Inferior parietal cortex (tissue), 1 donor: Measurements from ENCODE around the gene SLCO4A1.

ENCODE experiments used
- DNase-seq: peaks from one replicate; pipeline ENCODE4 v3.0.0-alpha.2; 2016; ENCODE audit errors: extremely low spot score

The SLCO4A1 gene

GRCh38 chr20:62607366-62608217 is 34.7 kb upstream of the SLCO4A1 start:
- DNase-seq: no peak

DNA sequence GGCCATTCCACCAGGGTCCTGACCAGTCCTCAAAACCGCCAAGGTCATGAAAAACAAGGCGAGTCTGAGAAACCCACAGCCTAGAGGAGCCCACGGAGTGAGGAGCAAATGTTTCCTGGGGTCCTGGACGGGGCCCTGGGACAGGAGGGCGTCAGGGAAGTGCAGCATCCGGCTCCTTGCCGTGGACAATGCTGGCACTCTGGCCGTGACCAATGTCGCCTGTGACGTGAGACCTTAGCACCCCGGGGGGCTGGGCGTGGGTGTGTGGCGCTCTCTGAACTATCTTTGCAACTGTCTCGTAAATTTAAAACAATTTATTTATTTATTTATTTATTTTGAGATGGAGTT is 34.1 kb upstream of the SLCO4A1 start:
- no peak for DNase-seq

- no peak for DNase-seq
These were observed 33.0 kb upstream of the SLCO4A1 start for GRCh38 chr20:62609279-62609720.

- DNase-seq: no peak
These were observed 32.2 kb upstream of the SLCO4A1 start for GRCh38 chr20:62609811-62610757.

GRCh38 chr20:62611012-62611411 is 31.3 kb upstream of the SLCO4A1 start:
- no peak for DNase-seq

GRCh38 chr20:62611819-62612218 is 30.5 kb upstream of the SLCO4A1 start:
- DNase-seq: no peak

GRCh38 chr20:62614085-62614960 is 28.0 kb upstream of the SLCO4A1 start:
- no peak for DNase-seq

- DNase-seq: no peak
These were observed 27.2 kb upstream of the SLCO4A1 start for GRCh38 chr20:62614961-62615680.

DNA sequence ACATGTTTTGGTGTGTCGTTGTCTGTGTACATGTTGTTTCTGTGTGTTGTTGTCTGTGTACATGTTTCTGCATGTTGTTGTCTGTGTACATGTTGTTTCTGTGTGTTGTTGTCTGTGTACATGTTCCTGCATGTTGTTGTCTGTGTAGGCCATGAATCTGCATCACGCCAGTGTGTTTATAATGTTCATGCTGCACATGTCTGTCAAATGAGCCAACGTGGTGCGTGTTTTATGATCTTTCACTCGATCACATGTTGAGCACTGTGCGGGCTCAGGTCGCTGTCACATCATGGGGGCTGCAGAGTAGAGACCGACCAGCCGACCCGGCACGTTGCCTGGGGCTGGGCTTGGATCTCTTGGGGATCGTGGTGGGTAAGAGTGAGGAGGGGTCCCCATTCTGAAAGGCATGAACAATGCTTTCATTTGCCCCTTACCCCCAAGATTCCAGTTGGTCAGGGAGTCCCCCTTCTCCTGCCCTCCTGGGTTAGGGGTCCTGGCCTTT is 26.5 kb upstream of the SLCO4A1 start:
- DNase-seq: no peak

- peak; percentile 48 for DNase-seq
These were observed 25.3 kb upstream of the SLCO4A1 start for GRCh38 chr20:62616728-62617621.

- DNase-seq: no peak
These were observed 24.4 kb upstream of the SLCO4A1 start for GRCh38 chr20:62617711-62618483.

DNA sequence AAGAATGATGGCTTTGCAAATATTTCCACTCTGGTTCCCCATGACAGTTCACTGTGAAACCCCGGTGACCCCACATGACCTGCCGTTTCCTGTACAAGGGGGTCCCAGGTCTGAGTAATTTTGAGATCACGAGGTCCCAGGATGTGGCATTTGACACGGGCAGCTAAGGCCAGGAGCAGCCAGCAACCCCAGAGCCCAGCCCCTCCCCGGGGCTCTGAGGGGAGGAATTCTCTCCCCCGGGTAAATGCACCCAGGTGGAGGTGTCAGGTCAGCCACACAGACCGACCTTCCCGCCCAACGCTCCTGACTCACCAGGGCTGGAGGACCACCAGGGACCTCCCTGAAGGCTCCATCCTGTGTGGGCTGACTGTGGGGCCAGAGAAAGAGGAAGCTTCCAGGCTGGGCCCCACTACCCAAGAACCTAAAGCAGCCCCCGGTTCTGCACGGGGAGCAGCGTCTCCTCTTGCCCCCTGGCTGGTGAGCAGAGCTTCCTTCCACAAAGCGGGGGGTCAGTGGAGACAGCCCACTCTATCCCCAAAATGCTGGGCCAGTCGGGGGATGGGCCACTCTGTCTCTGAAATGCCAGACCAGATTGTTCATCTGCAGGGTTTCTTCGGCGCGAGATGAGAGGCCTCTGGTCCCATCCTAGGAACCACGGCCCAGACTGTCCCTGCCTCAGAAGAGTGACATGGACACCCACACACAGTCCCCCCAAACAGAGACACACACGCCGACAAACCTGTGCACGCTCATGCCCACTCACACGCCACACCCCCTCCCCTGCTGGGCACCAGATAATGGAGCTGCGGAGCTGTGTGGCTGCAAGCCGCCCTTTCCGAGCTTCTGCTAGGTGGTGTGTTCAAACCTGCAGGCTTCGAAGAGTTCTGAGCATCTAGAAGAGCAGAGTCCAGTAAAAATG is 23.4 kb upstream of the SLCO4A1 start:
- no peak for DNase-seq

DNA sequence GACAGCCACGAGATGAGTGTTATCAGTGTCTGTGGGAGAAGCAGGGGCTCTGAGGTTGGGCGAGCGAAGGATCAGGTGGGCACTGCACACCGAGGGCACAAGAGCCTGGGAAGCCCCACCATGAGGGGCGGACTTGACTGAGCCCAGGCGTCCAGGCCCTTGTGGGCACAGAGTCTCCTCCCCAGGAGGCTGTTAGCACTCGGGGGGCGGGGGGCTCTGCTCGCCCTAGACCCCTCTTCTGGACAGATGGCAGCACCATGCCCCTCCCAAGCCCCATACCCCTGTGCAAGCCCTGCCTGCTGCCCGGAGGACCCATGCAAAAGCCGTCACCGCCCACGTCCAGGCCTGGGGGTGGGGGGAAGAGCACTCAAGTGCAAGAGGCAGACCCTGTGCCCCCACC is 21.7 kb upstream of the SLCO4A1 start:
- no peak for DNase-seq

GRCh38 chr20:62621251-62622110 is 20.8 kb upstream of the SLCO4A1 start:
- no peak for DNase-seq

- no peak for DNase-seq
These were observed 20.0 kb upstream of the SLCO4A1 start for GRCh38 chr20:62622178-62622876.

DNA sequence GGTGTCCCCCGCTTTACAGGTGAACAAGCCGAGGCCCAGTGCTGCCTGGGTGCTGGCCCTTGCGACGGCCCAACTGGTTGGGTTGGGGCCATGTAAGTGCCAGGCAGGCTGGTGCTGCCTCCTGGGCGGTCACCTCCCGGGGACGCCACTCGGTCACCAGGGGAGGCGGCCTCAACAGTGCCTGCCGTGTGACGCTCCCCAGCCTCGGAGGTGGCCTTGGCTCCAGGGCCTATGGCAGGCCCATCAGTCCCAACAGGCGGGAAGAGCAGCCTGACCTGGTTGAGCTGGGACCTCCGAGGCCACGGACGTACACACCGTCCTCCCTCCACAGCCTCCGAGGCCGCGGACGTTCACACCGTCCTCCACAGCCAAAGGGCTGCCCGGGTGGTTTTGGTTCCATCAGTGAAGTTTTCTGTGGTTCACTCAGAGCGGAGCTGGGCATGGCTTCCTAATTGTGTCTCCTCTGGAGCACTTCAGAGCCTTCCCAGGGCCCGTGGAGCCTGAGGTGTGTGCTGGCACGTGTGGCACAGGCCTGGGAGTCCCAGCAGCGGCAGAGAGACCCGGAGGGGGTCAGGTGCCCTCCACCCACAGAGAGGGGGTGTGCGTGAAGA is 19.3 kb upstream of the SLCO4A1 start:
- DNase-seq: no peak
